DOHH2 (cell line): ENCODE results near the gene TCP1.

Experiments
- EZH2phosphoT487 ChIP-seq: fragments of 200-600 bp; sonication (generic); IDR thresholded peaks from 2 replicates; pipeline ENCODE4 v1.6.1; 2017; ENCODE audit warnings: borderline replicate concordance, mild to moderate bottlenecking, antibody characterized with exemption, low read length, moderate library complexity, mixed read lengths
- TF ChIP-seq, protein P1 (sequence below): fragments of 200-600 bp; sonication (generic); IDR thresholded peaks from one replicate; pipeline ENCODE4 v1.5.1; 2014; ENCODE audit warnings: antibody characterized with exemption, mild to moderate bottlenecking, low read depth, low read length; ENCODE audit not compliant: poor library complexity, severe bottlenecking

GRCh38 chr6:159819098-159819497 is 29.7 kb upstream of the TCP1 start:
- TF ChIP-seq, protein P1, sequence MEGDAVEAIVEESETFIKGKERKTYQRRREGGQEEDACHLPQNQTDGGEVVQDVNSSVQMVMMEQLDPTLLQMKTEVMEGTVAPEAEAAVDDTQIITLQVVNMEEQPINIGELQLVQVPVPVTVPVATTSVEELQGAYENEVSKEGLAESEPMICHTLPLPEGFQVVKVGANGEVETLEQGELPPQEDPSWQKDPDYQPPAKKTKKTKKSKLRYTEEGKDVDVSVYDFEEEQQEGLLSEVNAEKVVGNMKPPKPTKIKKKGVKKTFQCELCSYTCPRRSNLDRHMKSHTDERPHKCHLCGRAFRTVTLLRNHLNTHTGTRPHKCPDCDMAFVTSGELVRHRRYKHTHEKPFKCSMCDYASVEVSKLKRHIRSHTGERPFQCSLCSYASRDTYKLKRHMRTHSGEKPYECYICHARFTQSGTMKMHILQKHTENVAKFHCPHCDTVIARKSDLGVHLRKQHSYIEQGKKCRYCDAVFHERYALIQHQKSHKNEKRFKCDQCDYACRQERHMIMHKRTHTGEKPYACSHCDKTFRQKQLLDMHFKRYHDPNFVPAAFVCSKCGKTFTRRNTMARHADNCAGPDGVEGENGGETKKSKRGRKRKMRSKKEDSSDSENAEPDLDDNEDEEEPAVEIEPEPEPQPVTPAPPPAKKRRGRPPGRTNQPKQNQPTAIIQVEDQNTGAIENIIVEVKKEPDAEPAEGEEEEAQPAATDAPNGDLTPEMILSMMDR: no peak
- TF ChIP-seq EZH2phosphoT487: no peak
